Measurements from ENCODE around the gene TCP11. TPM values are rescaled to one million over a fixed set of nuclear protein-coding genes. Genes with fewer than 3 reads are reported as not detected.

The TCP11 gene
- total RNA-seq, 1 experiment from 2014 or later, result not detected

- Histone ChIP-seq H3K27ac (ENCODE audit: insufficient read length, low read depth, low read length) (no peak overlapping the region), H2AK5ac (ENCODE audit: insufficient read length, low read length) (no peak overlapping the region), H3K56ac (ENCODE audit: insufficient read length, low read depth, low read length) (no peak overlapping the region), H3K14ac (ENCODE audit: insufficient read depth, low read length) (no peak overlapping the region), H3K4me2 (ENCODE audit: insufficient read depth, insufficient read length, low read length) (no peak overlapping the region), H3K23ac (ENCODE audit: insufficient read length, low read depth, low read length) (no peak overlapping the region), H2BK12ac (ENCODE audit: insufficient read length, low read depth, low read length) (no peak overlapping the region), H3K4ac (ENCODE audit: low read depth, low read length) (no peak overlapping the region), H3K79me2 (ENCODE audit: insufficient read depth, low read length) (no peaks in the 10 kb centered on the region), H3T11ph (ENCODE audit: low read length) (no peak overlapping the region), H3K9ac (ENCODE audit: extremely low read depth, insufficient read length, low read length) (no peak overlapping the region), H4K5ac (ENCODE audit: insufficient read length, low read depth, low read length) (no peak overlapping the region), H2BK20ac (ENCODE audit: low read depth, low read length, poor library complexity, severe bottlenecking) (no peak overlapping the region), H2AFZ (ENCODE audit: low read length) (no peak overlapping the region), H2BK15ac (ENCODE audit: low read depth, low read length) (no peak overlapping the region), H2BK5ac (ENCODE audit: insufficient read length, low read length) (no peak overlapping the region), H3K23me2 (ENCODE audit: insufficient read length, low read depth, low read length, poor library complexity, severe bottlenecking) (no peaks in the 10 kb centered on the region), H4K8ac (replicated peaks; ENCODE audit: insufficient read length, low read depth, low read length) (no peak overlapping the region), H4K20me1 (ENCODE audit: control insufficient read depth, insufficient read depth, insufficient read length) (no peaks in the 10 kb centered on the region), H3K27me3 (ENCODE audit: insufficient read depth, low read length) (peaks cover 6% of the 10 kb centered on the region; the same call in 1 of the 2 replicates), H3K18ac (ENCODE audit: insufficient read length, low read depth, low read length) (no peak overlapping the region), H2BK120ac (ENCODE audit: low read depth, low read length, poor library complexity, severe bottlenecking) (no peak overlapping the region), H3K79me1 (ENCODE audit: insufficient read depth, low read depth, low read length, poor library complexity, severe bottlenecking) (no peaks in the 10 kb centered on the region), H3K9me3 (ENCODE audit: control insufficient read depth, low read depth, low read length) (no peaks in the 10 kb centered on the region), H4K91ac (ENCODE audit: insufficient read length, low read depth, low read length) (no peak overlapping the region), H3K4me1 (ENCODE audit: insufficient read depth, low read length) (peaks cover 3% of the 10 kb centered on the region; the same call in 1 of the 2 replicates)
- peaks cover 24% of the 10 kb centered on the region for H3K27me3 Mint-ChIP-seq (ENCODE audit: low read depth)
- no CpG with 5 or more reads among the region's 5 CpGs for WGBS (ENCODE audit: extremely low coverage, insufficient read length, low lambda C conversion rate)
- H3K4me1 Mint-ChIP-seq, result peaks cover 21 to 28% of the 10 kb centered on the region in 2 experiments
- H3K9me3 Mint-ChIP-seq, result no peaks in the 10 kb centered on the region; a peak in 1 of 5 replicates
- H3K36me3 Mint-ChIP-seq (ENCODE audit: insufficient read depth in 1 of 3, low read depth in 3 of 3), result no peaks in the 10 kb centered on the region
- TF ChIP-seq CTCF (conservative IDR thresholded peaks at IDR 0.05), result no peak
- DNase-seq, result no peak
- H3K4me3 Mint-ChIP-seq, result no peak overlapping the region
- no peak overlapping the region for H3K27ac Mint-ChIP-seq
Measured at GRCh38 chr6:35142588-35143569, 1.7 kb upstream of the TCP11 start.
